Activated CD4-positive, alpha-beta memory T cell treated with anti-CD3 and anti-CD28 coated beads, Interleukin-2, amount 10 ng/mL, durations not matched to agents 7 days and 5 days (primary cell): ENCODE measurements around the gene RTEL1. TPM values are rescaled to one million over a fixed set of nuclear protein-coding genes. Genes with fewer than 3 reads are reported as not detected.
"Not testable (repeated sequence)": the region's sequence is repeated elsewhere in the genome, so short reads cannot be mapped to it uniquely, and the experiment has no call there.

Experiments
- CTCF ChIA-PET: fragments of 350-600 bp; sonication (Branson Sonifier 250); formaldehyde crosslinking; loops from one replicate; lab custom pipeline; 2021; ENCODE audit warnings: antibody characterized with exemption, inconsistent platforms; lab: Charles Lee
- POLR2A ChIA-PET: fragments of 350-600 bp; sonication (Branson Sonifier 250); formaldehyde crosslinking; loops from one replicate; lab custom pipeline; 2021; ENCODE audit warnings: antibody characterized with exemption; lab: Charles Lee
- DNase-seq: peaks from one replicate; pipeline ENCODE4 v3.0.0-alpha.2; 2020
- H3K27ac Mint-ChIP-seq: one replicate; pipeline ENCODE4 v1.8.0; 2021; ENCODE audit warnings: mild to moderate bottlenecking, mixed read lengths
- H3K27me3 Mint-ChIP-seq: one replicate; pipeline ENCODE4 v1.8.0; 2021; ENCODE audit warnings: mixed read lengths
- H3K36me3 Mint-ChIP-seq: one replicate; pipeline ENCODE4 v1.8.0; 2021; ENCODE audit warnings: low read depth, mixed read lengths
- H3K4me1 Mint-ChIP-seq: one replicate; pipeline ENCODE4 v1.8.0; 2021; ENCODE audit warnings: mixed read lengths
- H3K4me3 Mint-ChIP-seq: one replicate; pipeline ENCODE4 v1.8.0; 2021; ENCODE audit warnings: mild to moderate bottlenecking, mixed read lengths
- H3K9me3 Mint-ChIP-seq: one replicate; pipeline ENCODE4 v1.8.0; 2021; ENCODE audit warnings: mixed read lengths
- total RNA-seq, 2 experiments: library from RNA; stranded (reverse); gene quantifications; one replicate each; pipeline ENCODE4 v1.2.3, GENCODE V29; 2021

Gene RTEL1
- total RNA-seq, 2 experiments from 2014 or later: 29.2 to 30.0 TPM

GRCh38 chr20:63620991-63621390 lies 37.1 kb upstream of the RTEL1 start:
- POLR2A ChIA-PET: interaction anchor here (0.7 to 1.5 kb wide), 4 partner anchors 19 to 32 kb away, joined by 3 read pairs; partner anchors contain the start of gene STMN3
- Mint-ChIP-seq H3K4me3 (no peak overlapping the region), H3K27me3 (no peaks in the 10 kb centered on the region), H3K36me3 (peaks cover 42% of the 10 kb centered on the region), H3K27ac (no peak overlapping the region), H3K4me1 (peaks cover 20% of the 10 kb centered on the region), H3K9me3 (no peaks in the 10 kb centered on the region)
- CTCF ChIA-PET: interaction anchor here (2.1 kb wide), 1 partner anchor 21 kb away, joined by 6 read pairs; no protein-coding TSS in a partner anchor
- no peak for DNase-seq

DNA sequence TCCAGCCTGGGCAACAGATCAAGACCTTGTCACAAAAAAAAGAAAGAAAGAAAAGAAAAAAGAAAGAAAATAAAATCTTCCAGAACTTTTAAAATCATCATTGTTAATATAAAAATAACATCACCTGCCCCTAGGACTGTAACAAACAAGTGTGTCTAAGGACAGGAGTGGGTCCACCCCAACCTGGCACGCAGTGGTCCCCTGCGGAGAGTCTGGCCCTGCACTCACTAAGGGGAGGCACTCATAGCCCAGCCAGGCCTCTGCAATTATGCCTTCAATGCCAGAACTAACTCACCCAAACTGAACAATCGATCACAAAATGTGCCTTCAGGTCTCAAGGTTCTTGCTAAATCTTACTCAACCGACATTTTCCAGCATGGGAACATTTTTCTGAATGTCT lies 36.0 kb upstream of the RTEL1 start:
- Mint-ChIP-seq H3K4me3 (no peak overlapping the region), H3K4me1 (peaks cover 20% of the 10 kb centered on the region), H3K27me3 (no peaks in the 10 kb centered on the region), H3K27ac (no peak overlapping the region), H3K36me3 (peaks cover 34% of the 10 kb centered on the region), H3K9me3 (no peaks in the 10 kb centered on the region)
- ChIA-PET CTCF (interaction anchor here (2.1 kb wide), 1 partner anchor 19 kb away, joined by 6 read pairs; no protein-coding TSS in a partner anchor), POLR2A (interaction anchor here (1.1 to 1.5 kb wide), 2 partner anchors 31 to 101 kb away, joined by 3 read pairs; partner anchors contain the start of gene STMN3)
- DNase-seq: no peak

- Mint-ChIP-seq H3K27me3 (no peaks in the 10 kb centered on the region), H3K36me3 (peaks cover 32% of the 10 kb centered on the region), H3K9me3 (no peaks in the 10 kb centered on the region), H3K27ac (no peak overlapping the region), H3K4me1 (peaks cover 20% of the 10 kb centered on the region), H3K4me3 (no peak overlapping the region)
- ChIA-PET POLR2A (no interaction called here), CTCF (no interaction called here)
- no peak for DNase-seq
These were observed 35.4 kb upstream of the RTEL1 start for GRCh38 chr20:63622732-63623131.

DNA sequence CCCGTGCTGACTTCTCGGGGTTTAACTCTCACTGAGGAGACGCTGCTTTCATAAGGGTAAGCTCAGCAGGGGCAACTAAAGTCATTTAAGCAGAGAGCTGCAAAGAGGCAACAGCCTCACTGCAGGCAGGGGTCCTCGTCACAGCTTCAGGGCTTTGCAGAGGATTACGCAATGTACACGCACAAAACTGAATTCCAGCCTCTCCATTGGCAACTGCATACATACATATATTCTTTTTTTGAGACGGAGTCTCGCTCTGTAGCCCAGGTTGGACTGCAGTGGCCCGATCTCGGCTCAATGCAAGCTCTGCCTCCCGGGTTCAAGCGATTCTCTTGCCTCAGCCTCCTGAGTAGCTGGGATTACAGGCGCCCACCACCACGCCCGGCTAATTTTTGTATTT lies 33.6 kb upstream of the RTEL1 start:
- Mint-ChIP-seq H3K9me3 (no peaks in the 10 kb centered on the region), H3K36me3 (peaks cover 29% of the 10 kb centered on the region), H3K27ac (no peak overlapping the region), H3K4me1 (peaks cover 31% of the 10 kb centered on the region), H3K27me3 (no peaks in the 10 kb centered on the region), H3K4me3 (no peak overlapping the region)
- ChIA-PET CTCF (interaction anchor here (1.3 to 1.6 kb wide), 2 partner anchors 14 to 18 kb away, joined by 4 to 8 read pairs; no protein-coding TSS in a partner anchor), POLR2A (interaction anchor here (1.1 to 9.8 kb wide), 3 partner anchors 14 to 87 kb away, joined by 3 to 282 read pairs (median 4); partner anchors contain the start of gene PTK6)
- DNase-seq: no peak

GRCh38 chr20:63625771-63626423 lies 32.2 kb upstream of the RTEL1 start:
- CTCF ChIA-PET: interaction anchor here (0.6 to 1.6 kb wide), 3 partner anchors 9 to 160 kb away, joined by 3 to 8 read pairs (median 6); no protein-coding TSS in a partner anchor
- POLR2A ChIA-PET: interaction anchor here (1.1 to 9.8 kb wide), 5 partner anchors 8 to 354 kb away, joined by 3 to 282 read pairs (median 7); partner anchors contain the start of genes PRPF6, PTK6 and SAMD10
- peaks cover 34% of the 10 kb centered on the region for H3K4me1 Mint-ChIP-seq

GRCh38 chr20:63626424-63627128 lies 31.5 kb upstream of the RTEL1 start, which contains the start of gene GMEB2:
Gene GMEB2 (minus strand): TSS chr20:63627101. CDS start chr20:63619397, 7,704 bp downstream.
- peak within 1 kb of the TSS; percentile 92 for H3K27ac Mint-ChIP-seq
- H3K36me3 Mint-ChIP-seq: peaks cover 34% of the 10 kb centered on the region
- no peaks in the 10 kb centered on the region for H3K9me3 Mint-ChIP-seq
- ChIA-PET CTCF (interaction anchor here (0.9 to 1.7 kb wide), 4 partner anchors 11 to 89 kb away, joined by 3 to 20 read pairs (median 10); partner anchors contain the start of gene PTK6), POLR2A (interaction anchor here (0.6 to 9.8 kb wide), 25 partner anchors 8 to 453 kb away, joined by 3 to 282 read pairs (median 5); partner anchors contain the start of genes LIME1, OPRL1, PPDPF and PRPF6)
- H3K4me3 Mint-ChIP-seq: peak within 1 kb of the TSS; percentile 98
- DNase-seq: peak; percentile 77
- no peaks in the 10 kb centered on the region for H3K27me3 Mint-ChIP-seq
- H3K4me1 Mint-ChIP-seq: peaks cover 34% of the 10 kb centered on the region

More at GRCh38 chr20:63625771-63626423, 32.2 kb upstream of the RTEL1 start:
- no peaks in the 10 kb centered on the region for H3K9me3 Mint-ChIP-seq
- peaks cover 35% of the 10 kb centered on the region for H3K36me3 Mint-ChIP-seq
- DNase-seq: peak; percentile 29
- peak overlapping the region; percentile 74 for H3K27ac Mint-ChIP-seq
- peak overlapping the region; percentile 74 for H3K4me3 Mint-ChIP-seq
- H3K27me3 Mint-ChIP-seq: no peaks in the 10 kb centered on the region

- Mint-ChIP-seq H3K27me3 (no peaks in the 10 kb centered on the region), H3K4me1 (peaks cover 33% of the 10 kb centered on the region), H3K27ac (peak overlapping the region; percentile 73), H3K9me3 (no peaks in the 10 kb centered on the region), H3K36me3 (peaks cover 35% of the 10 kb centered on the region), H3K4me3 (peak overlapping the region; percentile 98)
- POLR2A ChIA-PET: interaction anchor here (0.6 to 9.8 kb wide), 26 partner anchors 9 to 452 kb away, joined by 3 to 282 read pairs (median 4); partner anchors contain the start of genes LIME1, OPRL1, PPDPF and PRPF6
- peak; percentile 95 for DNase-seq
- CTCF ChIA-PET: interaction anchor here (0.9 to 1.7 kb wide), 4 partner anchors 11 to 90 kb away, joined by 3 to 20 read pairs (median 10); partner anchors contain the start of gene PTK6
These were observed 30.9 kb upstream of the RTEL1 start for GRCh38 chr20:63627129-63627750.

DNA sequence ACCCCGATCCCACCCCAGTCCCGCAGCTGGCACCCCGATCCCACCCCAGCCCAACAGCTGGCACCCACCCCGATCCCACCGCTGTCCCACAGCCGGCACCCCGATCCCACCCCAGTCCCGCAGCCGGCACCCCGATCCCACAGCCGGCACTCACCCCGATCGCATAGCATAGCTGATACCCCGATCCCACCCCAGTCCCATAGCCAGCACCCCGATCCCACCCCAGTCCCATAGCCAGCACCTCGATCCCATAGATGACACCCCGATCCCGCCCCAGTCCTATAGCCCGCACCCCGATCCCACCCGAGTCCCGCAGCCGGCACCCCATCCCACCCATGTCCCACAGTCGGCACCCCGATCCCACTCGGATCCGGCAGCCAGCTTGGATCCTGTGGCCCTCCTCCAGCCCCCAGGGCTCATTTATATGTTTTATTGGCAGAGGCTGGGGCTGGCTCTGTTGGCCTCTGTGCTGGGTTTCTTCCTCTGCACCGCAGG lies 30.3 kb upstream of the RTEL1 start:
- CTCF ChIA-PET: interaction anchor here (1.2 to 1.7 kb wide), 2 partner anchors 14 to 90 kb away, joined by 7 to 20 read pairs; partner anchors contain the start of gene PTK6
- POLR2A ChIA-PET: interaction anchor here (1.0 to 9.8 kb wide), 18 partner anchors 10 to 352 kb away, joined by 3 to 282 read pairs (median 7); partner anchors contain the start of genes HELZ2, LIME1, PPDPF and PRPF6
- Mint-ChIP-seq H3K4me1 (peaks cover 29% of the 10 kb centered on the region), H3K4me3 (peak overlapping the region; percentile 98), H3K9me3 (no peaks in the 10 kb centered on the region), H3K27ac (peak overlapping the region; percentile 92), H3K36me3 (peaks cover 30% of the 10 kb centered on the region), H3K27me3 (no peaks in the 10 kb centered on the region)
- no peak for DNase-seq

GRCh38 chr20:63628246-63628975 lies 29.7 kb upstream of the RTEL1 start:
- Mint-ChIP-seq H3K4me1 (peaks cover 32% of the 10 kb centered on the region), H3K27me3 (no peaks in the 10 kb centered on the region), H3K36me3 (peaks cover 28% of the 10 kb centered on the region), H3K27ac (peak overlapping the region; percentile 92), H3K9me3 (no peaks in the 10 kb centered on the region), H3K4me3 (peak overlapping the region; percentile 98)
- POLR2A ChIA-PET: interaction anchor here (1.3 to 9.8 kb wide), 12 partner anchors 10 to 352 kb away, joined by 4 to 282 read pairs (median 7); partner anchors contain the start of genes HELZ2, LIME1, PPDPF and PRPF6
- CTCF ChIA-PET: interaction anchor here (1.0 to 2.0 kb wide), 4 partner anchors 11 to 91 kb away, joined by 3 to 20 read pairs (median 6); partner anchors contain the start of gene PTK6
- DNase-seq: peak; percentile 73

DNA sequence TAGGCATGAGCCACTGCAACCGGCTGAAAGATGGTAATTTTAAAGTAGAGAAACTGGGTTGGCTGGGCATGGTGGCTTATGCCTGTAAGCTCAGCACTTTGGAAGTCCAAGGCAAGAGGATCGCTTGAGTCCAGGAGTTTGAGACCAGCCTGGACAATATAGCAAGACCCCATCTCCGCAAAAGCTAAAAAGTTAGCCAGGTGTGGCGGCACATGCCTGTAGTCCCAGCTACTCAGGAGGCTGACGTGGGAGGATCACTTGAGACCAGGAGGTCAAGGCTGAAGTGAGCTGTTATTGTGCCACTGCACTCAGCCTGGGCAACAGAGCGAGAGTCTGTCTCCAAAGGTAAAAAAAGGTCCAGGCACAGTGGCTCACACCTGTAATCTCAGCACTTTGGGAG lies 27.2 kb upstream of the RTEL1 start:
- not testable (repeated sequence) for H3K9me3 Mint-ChIP-seq, H3K4me3 Mint-ChIP-seq, DNase-seq, H3K27ac Mint-ChIP-seq, H3K27me3 Mint-ChIP-seq
- ChIA-PET CTCF (interaction anchor here (3.1 kb wide), 1 partner anchor 11 kb away, joined by 8 read pairs; no protein-coding TSS in a partner anchor), POLR2A (interaction anchor here (9.8 kb wide), 1 partner anchor 8 kb away, joined by 282 read pairs; no protein-coding TSS in a partner anchor)
- H3K36me3 Mint-ChIP-seq: peaks cover 22% of the 10 kb centered on the region
- peaks cover 44% of the 10 kb centered on the region for H3K4me1 Mint-ChIP-seq

DNA sequence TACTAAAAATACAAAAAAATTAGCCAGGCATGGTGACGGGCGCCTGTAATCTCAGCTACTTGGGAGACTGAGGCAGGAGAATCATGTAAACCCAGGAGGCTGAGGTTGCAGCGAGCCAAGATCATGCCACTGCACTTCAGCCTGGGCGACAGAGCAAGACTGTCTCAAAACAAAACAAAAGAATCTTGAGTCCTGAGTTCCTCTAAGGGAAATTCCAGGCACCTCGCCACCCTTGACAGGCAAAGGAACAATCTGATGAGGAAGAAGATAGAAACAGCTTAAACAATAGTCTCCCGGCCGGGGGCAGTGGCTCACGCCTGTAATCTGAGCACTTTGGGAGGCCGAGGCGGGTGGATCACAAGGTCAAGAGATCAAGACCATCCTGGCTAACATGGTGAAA lies 26.7 kb upstream of the RTEL1 start:
- not testable (repeated sequence) for H3K4me3 Mint-ChIP-seq, DNase-seq, H3K9me3 Mint-ChIP-seq, H3K27me3 Mint-ChIP-seq, H3K27ac Mint-ChIP-seq
- POLR2A ChIA-PET: interaction anchor here (9.8 kb wide), 1 partner anchor 7 kb away, joined by 282 read pairs; no protein-coding TSS in a partner anchor
- CTCF ChIA-PET: interaction anchor here (3.1 kb wide), 1 partner anchor 10 kb away, joined by 8 read pairs; no protein-coding TSS in a partner anchor
- Mint-ChIP-seq H3K4me1 (peaks cover 44% of the 10 kb centered on the region), H3K36me3 (peaks cover 22% of the 10 kb centered on the region)
